ENCODE data around the gene ZNF536. TPM values are rescaled to one million over a fixed set of nuclear protein-coding genes. Genes with fewer than 3 reads are reported as not detected.

The ZNF536 gene
- total RNA-seq, 1 experiment from 2014 or later: 0.05 TPM

GRCh38 chr19:30323904-30324303 is 48.3 kb upstream of the ZNF536 start:
- Histone ChIP-seq H3K9me3 (ENCODE audit: control insufficient read depth, insufficient read depth, low read depth, low read length) (no peaks in the 10 kb centered on the region), H3K4me3 (ENCODE audit: low read depth in 2 of 2, low read length in 2 of 2) (no peak overlapping the region), H3K27me3 (ENCODE audit: control insufficient read depth, insufficient read depth, low read length) (peaks cover 3% of the 10 kb centered on the region; the same call in 1 of the 2 replicates), H3K4me1 (ENCODE audit: control insufficient read depth, insufficient read depth, low read length) (no peaks in the 10 kb centered on the region), H3K36me3 (ENCODE audit: control insufficient read depth, insufficient read depth, low read length) (no peaks in the 10 kb centered on the region), H3K27ac (ENCODE audit: low read length) (no peak overlapping the region)
- TF ChIP-seq REST (IDR thresholded peaks at IDR 0.05; ENCODE audit: insufficient read depth in 1 of 2, low read depth in 2 of 2, low read length in 1 of 2) (no peak), CTCF (IDR thresholded peaks at IDR 0.05) (no peak), TCF7L2 (IDR thresholded peaks at IDR 0.05; ENCODE audit: low read depth, low read length) (no peak), POLR2AphosphoS5 (IDR thresholded peaks at IDR 0.05; ENCODE audit: low read depth, low read length) (no peak), SIN3A (IDR thresholded peaks at IDR 0.05; ENCODE audit: borderline replicate concordance, insufficient read depth, low read depth, low read length) (no peak)
- intact Hi-C loops (cut with micrococcal nuclease; ENCODE audit: unreplicated experiment) (no loop called here), in situ Hi-C loops (cut with HindIII; ENCODE audit: low pct_unique_long_range_greater_than_20kb, low sequenced_read_pairs) (no loop called here)
- no peak for DNase-seq (ENCODE audit: low read depth, low spot score)
- BruUV-seq (replicated peaks): no TSS peak
- no peak for ATAC-seq
- ChIA-PET POLR2A (no interaction called here), CTCF (no interaction called here)

- Histone ChIP-seq H3K9me3 (ENCODE audit: control insufficient read depth, insufficient read depth, low read depth, low read length) (no peaks in the 10 kb centered on the region), H3K27me3 (ENCODE audit: control insufficient read depth, insufficient read depth, low read length) (peaks cover 6% of the 10 kb centered on the region; the same call in 1 of the 2 replicates), H3K4me3 (ENCODE audit: low read depth in 2 of 2, low read length in 2 of 2) (no peak overlapping the region), H3K27ac (ENCODE audit: low read length) (no peak overlapping the region), H3K36me3 (ENCODE audit: control insufficient read depth, insufficient read depth, low read length) (no peaks in the 10 kb centered on the region), H3K4me1 (ENCODE audit: control insufficient read depth, insufficient read depth, low read length) (no peaks in the 10 kb centered on the region)
- TF ChIP-seq CTCF (IDR thresholded peaks at IDR 0.05) (no peak), SIN3A (IDR thresholded peaks at IDR 0.05; ENCODE audit: borderline replicate concordance, insufficient read depth, low read depth, low read length) (no peak), REST (IDR thresholded peaks at IDR 0.05; ENCODE audit: insufficient read depth in 1 of 2, low read depth in 2 of 2, low read length in 1 of 2) (no peak), TCF7L2 (IDR thresholded peaks at IDR 0.05; ENCODE audit: low read depth, low read length) (no peak), POLR2AphosphoS5 (IDR thresholded peaks at IDR 0.05; ENCODE audit: low read depth, low read length) (no peak)
- intact Hi-C loops (cut with micrococcal nuclease; ENCODE audit: unreplicated experiment): no loop called here
- POLR2A ChIA-PET: no interaction called here
- ATAC-seq (no peak), DNase-seq (ENCODE audit: low read depth, low spot score) (no peak)
- in situ Hi-C loops (cut with HindIII; ENCODE audit: low pct_unique_long_range_greater_than_20kb, low sequenced_read_pairs): no loop called here
- BruUV-seq (replicated peaks): no TSS peak
- CTCF ChIA-PET: no interaction called here
These were observed 47.2 kb upstream of the ZNF536 start for GRCh38 chr19:30324982-30325381.
